Stimulated activated CD4-positive, alpha-beta T cell treated with anti-CD3 and anti-CD28 coated beads, Interleukin-1b, Interleukin-23, amount 100 ng/mL, for 1 hour (primary cell): ENCODE data around the gene PLEKHA8.

Experiments used
- DNase-seq, 2 donors: peaks; one replicate each; pipeline ENCODE4 v3.0.0-alpha.2; 2020; ENCODE audit warnings: low read depth in 2 of 2

PLEKHA8 gene, protein sequence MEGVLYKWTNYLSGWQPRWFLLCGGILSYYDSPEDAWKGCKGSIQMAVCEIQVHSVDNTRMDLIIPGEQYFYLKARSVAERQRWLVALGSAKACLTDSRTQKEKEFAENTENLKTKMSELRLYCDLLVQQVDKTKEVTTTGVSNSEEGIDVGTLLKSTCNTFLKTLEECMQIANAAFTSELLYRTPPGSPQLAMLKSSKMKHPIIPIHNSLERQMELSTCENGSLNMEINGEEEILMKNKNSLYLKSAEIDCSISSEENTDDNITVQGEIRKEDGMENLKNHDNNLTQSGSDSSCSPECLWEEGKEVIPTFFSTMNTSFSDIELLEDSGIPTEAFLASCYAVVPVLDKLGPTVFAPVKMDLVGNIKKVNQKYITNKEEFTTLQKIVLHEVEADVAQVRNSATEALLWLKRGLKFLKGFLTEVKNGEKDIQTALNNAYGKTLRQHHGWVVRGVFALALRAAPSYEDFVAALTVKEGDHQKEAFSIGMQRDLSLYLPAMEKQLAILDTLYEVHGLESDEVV

GRCh38 chr7:30028216-30028748 is at the start of gene PLEKHA8:
TSS of gene PLEKHA8 (plus strand) at chr7:30028412. CDS start at chr7:30028763, 351 bp downstream.
- peak; percentile 59 to 87 for DNase-seq

- no peak for DNase-seq
These were observed 48.1 kb upstream of the PLEKHA8 start for GRCh38 chr7:29980151-29980550.

DNA sequence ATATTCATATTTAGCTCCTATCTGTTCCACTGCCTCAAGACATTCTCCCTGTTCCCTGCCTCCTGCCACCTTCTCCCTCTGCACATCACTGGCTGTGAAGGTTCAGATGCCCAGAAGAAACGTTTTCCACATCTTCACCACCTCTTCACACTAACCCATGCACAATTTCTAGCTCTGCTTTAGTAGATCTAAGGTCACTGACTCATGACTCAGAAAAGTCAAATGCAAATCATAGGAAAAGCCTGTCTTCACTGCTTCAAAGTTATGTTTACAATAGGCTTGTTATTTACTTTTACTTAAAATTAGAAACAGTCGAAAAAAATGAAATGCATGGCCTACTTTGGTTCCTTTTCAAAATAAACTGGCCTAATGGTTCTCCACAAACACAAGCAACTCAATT is 41.1 kb upstream of the PLEKHA8 start:
- DNase-seq, result no peak

GRCh38 chr7:29987811-29988317 is 40.3 kb upstream of the PLEKHA8 start:
- no peak for DNase-seq

GRCh38 chr7:29988424-29989256 is 39.6 kb upstream of the PLEKHA8 start:
- DNase-seq, result peak in 1 of 2 donors; percentile 1

DNA sequence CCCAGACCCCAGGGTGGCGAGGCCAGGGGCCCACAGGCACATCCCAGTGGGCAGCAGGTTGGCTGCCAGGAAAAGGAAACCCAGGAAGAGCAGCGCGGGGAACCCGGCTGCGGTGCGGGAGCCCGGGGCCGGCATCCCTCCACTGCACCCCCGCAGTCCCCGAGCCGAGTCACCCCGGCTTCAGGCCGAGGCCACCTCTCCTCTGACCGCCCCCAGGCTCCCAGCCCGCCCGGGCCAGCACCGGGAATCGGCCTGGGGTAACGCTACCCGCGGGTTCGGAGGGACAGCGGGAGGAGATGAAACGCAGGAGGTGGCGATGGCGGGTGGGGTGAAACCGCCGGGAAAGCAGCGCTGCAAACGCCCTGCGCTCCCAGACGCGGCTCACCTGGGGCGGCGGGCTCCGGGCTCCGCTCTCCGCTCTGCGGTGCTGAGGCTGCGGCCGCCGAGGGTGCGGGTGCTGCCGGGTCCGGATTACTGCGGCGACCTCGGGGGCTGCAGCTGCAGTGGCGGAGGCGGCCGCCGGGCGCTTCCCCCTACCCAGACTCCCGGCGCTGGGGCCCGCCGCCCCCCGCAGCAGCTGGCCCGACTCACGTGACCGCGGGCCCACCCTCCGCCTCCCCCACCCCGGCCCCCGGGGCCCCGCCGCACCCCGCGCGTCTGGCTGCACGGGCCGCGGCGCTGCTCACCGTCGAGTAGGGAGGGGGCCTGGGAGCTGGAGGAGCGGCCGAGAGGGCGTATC is 38.8 kb upstream of the PLEKHA8 start, which contains the start of gene SCRN1:
Gene SCRN1, minus strand, starts transcription at position 545 of the 739 bp plus-strand sequence. CDS start 20,734 bp downstream, outside the sequence.
- no peak for DNase-seq

DNA sequence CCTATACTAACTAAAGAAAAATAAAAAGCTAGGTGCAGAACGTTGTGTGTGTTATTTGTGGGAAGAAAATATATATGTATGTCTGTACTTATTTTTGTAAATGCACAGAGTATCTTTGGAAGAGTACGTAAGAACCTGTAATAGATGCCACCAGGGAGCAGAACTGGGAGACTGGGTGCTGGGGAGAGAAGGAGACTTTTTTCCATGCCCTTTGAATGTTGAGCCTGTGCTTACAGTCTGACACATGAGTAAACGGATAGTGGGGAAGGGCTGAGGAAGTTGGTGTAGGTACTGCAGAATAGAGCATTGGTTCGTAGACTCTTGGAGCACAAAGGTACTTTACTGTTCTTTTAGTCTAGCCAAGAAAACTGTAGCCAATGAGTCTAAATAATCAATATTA is 37.3 kb upstream of the PLEKHA8 start:
- no peak for DNase-seq

- no peak for DNase-seq
These were observed 36.3 kb upstream of the PLEKHA8 start for GRCh38 chr7:29991937-29992336.

DNA sequence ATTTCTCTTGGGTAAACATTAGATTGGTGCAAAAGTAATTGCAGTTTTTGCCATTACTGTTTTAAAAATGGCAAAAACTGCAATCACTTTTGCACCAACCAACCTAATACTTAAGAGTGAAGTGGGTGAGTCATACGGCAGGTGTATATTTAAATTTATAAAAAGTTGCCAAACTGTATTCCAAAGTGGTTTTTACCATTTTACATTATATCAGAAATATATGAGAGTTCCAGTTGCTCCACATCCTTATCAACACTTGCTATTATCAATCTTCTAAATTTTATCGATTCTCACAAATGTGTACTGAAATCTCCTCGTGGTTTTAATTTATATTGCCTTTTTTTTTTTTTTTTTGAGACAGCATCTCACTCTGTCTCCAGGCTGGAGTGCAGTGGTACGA is 35.1 kb upstream of the PLEKHA8 start:
- DNase-seq, result no peak

- DNase-seq, result no peak
These were observed 32.6 kb upstream of the PLEKHA8 start for GRCh38 chr7:29995652-29996051.

GRCh38 chr7:29996321-29996720 is 31.9 kb upstream of the PLEKHA8 start:
- DNase-seq, result no peak

DNA sequence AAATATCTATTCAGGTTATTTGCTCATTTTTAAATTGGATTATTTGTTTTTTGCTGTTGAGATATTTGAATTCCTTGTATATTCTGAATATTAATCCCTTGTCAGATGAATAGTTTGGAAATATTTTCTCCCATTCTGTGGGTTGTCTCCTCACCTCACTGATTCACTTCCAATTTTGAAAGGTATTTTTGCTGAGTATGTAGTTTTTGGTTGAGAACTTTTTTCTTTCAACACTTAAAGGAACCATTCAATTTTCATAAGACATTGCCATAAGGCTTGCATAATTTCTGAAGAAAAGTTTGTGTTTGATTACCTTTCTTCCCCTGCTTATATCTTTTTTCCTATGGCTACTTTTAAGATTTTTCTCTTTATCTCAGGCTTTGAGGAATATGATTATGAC is 29.7 kb upstream of the PLEKHA8 start:
- DNase-seq, result no peak

DNA sequence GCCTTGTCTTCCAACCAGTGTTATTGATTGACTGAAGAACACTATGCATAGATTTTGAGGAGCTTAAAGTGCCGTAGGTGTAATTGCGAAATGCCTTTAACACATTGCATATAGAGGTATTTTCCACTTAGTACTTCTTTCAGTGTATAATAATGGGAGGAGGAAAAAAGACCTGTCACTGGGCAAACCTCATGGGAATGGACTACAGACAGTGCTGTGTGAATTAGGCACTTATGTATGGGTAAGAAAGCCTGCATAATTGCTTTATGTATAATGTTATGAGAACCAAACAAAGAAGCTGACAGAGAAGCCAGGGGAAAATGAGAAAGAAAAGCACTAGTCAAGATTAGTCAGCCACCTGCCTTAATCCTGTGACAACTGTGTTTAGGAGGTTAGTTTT is 26.2 kb upstream of the PLEKHA8 start:
- DNase-seq, result no peak

GRCh38 chr7:30003098-30003497 is 25.1 kb upstream of the PLEKHA8 start:
- no peak for DNase-seq

DNA sequence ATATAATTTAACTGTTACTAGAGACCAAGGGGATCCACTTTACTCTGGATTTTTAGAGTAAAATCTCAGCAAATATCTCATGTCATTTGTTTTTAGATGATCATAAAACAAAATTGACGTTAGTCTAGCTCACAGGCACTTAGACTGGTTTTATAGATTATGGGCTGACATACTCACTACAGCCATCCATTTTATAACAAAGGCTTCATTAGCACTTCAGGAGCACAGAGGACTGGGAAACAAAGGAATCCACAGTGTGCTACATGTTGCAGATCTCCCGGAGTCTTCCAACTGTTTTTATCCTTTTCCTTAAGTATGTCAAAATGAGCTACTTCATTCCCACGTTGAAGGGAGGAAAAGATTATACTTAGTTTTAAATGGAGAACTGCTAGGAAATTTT is 22.7 kb upstream of the PLEKHA8 start:
- DNase-seq, result no peak

- no peak for DNase-seq
These were observed 18.2 kb upstream of the PLEKHA8 start for GRCh38 chr7:30010021-30010420.

DNA sequence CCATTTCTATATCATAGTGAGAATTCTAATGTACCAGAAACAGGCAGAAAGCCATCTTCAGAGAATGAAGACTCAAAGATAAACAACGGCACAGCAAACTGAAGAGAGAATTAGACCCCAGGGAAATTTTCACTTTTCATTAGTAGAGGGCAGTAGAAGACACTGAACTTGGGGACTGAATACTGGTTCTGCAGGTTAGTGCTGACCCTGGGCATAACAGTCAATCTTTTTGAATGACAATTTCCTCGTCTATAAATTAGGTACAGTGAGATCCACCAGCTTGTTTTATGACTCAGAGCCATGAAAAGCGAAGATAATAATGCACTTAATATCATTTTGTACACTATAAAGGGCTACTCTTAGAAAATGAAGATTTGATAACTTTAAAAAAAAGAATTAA is 15.5 kb upstream of the PLEKHA8 start:
- DNase-seq, result no peak

GRCh38 chr7:30018451-30018850 is 9.8 kb upstream of the PLEKHA8 start:
- DNase-seq, result no peak

DNA sequence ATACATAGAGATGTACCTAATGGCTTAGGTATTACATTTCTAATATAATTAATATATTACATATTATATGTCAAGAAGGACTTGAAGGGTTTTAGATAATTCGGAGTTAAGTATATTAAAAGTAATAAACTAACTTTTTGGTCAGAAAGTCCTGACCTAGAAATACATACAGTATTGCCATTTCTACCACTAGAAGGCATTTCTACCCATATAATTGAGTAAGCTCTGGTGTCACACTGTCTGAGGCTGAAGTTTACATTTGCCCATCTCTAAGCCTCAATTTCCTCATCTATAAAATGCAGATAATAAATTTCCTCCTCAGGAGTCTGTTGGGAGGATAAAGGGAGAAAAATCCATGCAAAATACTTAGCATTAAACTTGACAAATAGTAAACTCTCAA is 8.8 kb upstream of the PLEKHA8 start:
- DNase-seq, result no peak

- DNase-seq, result no peak
These were observed 8.3 kb upstream of the PLEKHA8 start for GRCh38 chr7:30019960-30020359.

- no peak for DNase-seq
These were observed 7.7 kb upstream of the PLEKHA8 start for GRCh38 chr7:30020535-30020934.
